K562 (cell line): ENCODE results near the gene NANS. TPM values are rescaled to one million over a fixed set of nuclear protein-coding genes. Genes with fewer than 3 reads are reported as not detected.

Source experiments
- NFE2L1 ChIP-seq: fragments of 450-650 bp; IDR thresholded peaks from 2 replicates; pipeline ENCODE4 v1.6.1; 2016; ENCODE audit warnings: missing genetic modification characterization, low read depth, mild to moderate bottlenecking, missing compliant biosample characterization, moderate library complexity, borderline replicate concordance
- POLR3A ChIP-seq: IDR thresholded peaks from 2 replicates; pipeline ENCODE4 v1.6.1; 2011; ENCODE audit warnings: borderline replicate concordance, mild to moderate bottlenecking, moderate library complexity; ENCODE audit not compliant: insufficient read length, insufficient read depth; ENCODE audit errors: extremely low read depth
- RFX5 ChIP-seq: IDR thresholded peaks from 2 replicates; pipeline ENCODE4 v1.6.1; 2011; ENCODE audit warnings: low read depth, mild to moderate bottlenecking, improper control_type of control experiment, low read length
- RUNX1 ChIP-seq: sonication (generic); IDR thresholded peaks from 2 replicates; pipeline ENCODE4 v1.6.1; 2016; ENCODE audit warnings: antibody characterized with exemption, low read depth
- TCF3 ChIP-seq: sonication (generic); formaldehyde crosslinking; IDR thresholded peaks from 2 replicates; pipeline ENCODE4 v1.4.0; 2020; ENCODE audit warnings: mild to moderate bottlenecking, missing genetic modification reagents
- ZBTB8A ChIP-seq: fragments of 450-650 bp; IDR thresholded peaks from 2 replicates; pipeline ENCODE4 v1.6.1; 2018; ENCODE audit warnings: mild to moderate bottlenecking, moderate library complexity; ENCODE audit not compliant: partially characterized antibody
- ZNF263 ChIP-seq: sonication (generic); formaldehyde crosslinking; IDR thresholded peaks from 2 replicates; pipeline ENCODE4 v1.8.0; 2022; ENCODE audit warnings: mild to moderate bottlenecking, missing genetic modification reagents, borderline replicate concordance
- ZNF3 ChIP-seq: fragments of 250-450 bp; sonication (Bioruptor Pico); IDR thresholded peaks from 2 replicates; pipeline ENCODE4 v1.5.0; 2021; ENCODE audit warnings: mild to moderate bottlenecking, moderate library complexity
- ZNF551 ChIP-seq: fragments of 250-450 bp; sonication (Bioruptor Pico); IDR thresholded peaks from 2 replicates; pipeline ENCODE4 v1.5.0; 2021; ENCODE audit warnings: mild to moderate bottlenecking, moderate library complexity
- polyA plus RNA-seq, 8 experiments: library from polyadenylated mRNA; depleted of rRNA in 4 of 8; stranded (reverse) in 5 of 8; unstranded in 3 of 8; fragments of >200 nt; fragmentation: Nextera tagmentation in 2 of 8; fragmentation: Illumina TruSeq in 1 of 8; extraction: Ambion mirVana in 2 of 8; extraction: Trizol in 1 of 8; gene quantifications; 2 replicates each; pipeline versions ENCODE4 v1.2.1 to v1.2.3, GENCODE V29; 2011 to 2014; ENCODE audit warnings: inconsistent platforms in 1 of 8, missing spikeins in 1 of 8
- total RNA-seq, 7 experiments: library from RNA; depleted of rRNA in 6 of 7; stranded (reverse); fragments of >200 nt in 6 of 7; fragmentation: Illumina TruSeq in 2 of 7; extraction: Trizol in 2 of 7; gene quantifications; 2 replicates each; pipeline versions ENCODE4 v1.2.1 to v1.2.3, GENCODE V29; 2011 to 2021; ENCODE audit warnings: low replicate concordance in 1 of 7
- TF ChIP-seq, protein P1 (sequence below): fragments of 250-450 bp; sonication (Bioruptor Pico); IDR thresholded peaks from 2 replicates; pipeline ENCODE4 v1.5.0; 2022; ENCODE audit warnings: mild to moderate bottlenecking
- TF ChIP-seq, protein P2 (sequence below): fragments of 450-650 bp; formaldehyde crosslinking; IDR thresholded peaks from 2 replicates; pipeline ENCODE4 v1.4.0; 2022; ENCODE audit warnings: mild to moderate bottlenecking, moderate library complexity
- TF ChIP-seq, protein P3 (sequence below), 2 experiments: IDR thresholded peaks; 2 replicates each; pipeline ENCODE4 v1.6.1; 2011; ENCODE audit warnings: borderline replicate concordance in 1 of 2, control low read depth in 1 of 2, low read depth in 1 of 2, low read length in 1 of 2, mild to moderate bottlenecking in 1 of 2, mixed read lengths in 1 of 2, moderate library complexity in 1 of 2; ENCODE audit not compliant: insufficient read depth in 1 of 2, insufficient read length in 1 of 2, poor library complexity in 1 of 2, severe bottlenecking in 1 of 2; ENCODE audit errors: extremely low read depth in 1 of 2
- TF ChIP-seq, protein P4 (sequence below): sonication (generic); formaldehyde crosslinking; IDR thresholded peaks from 2 replicates; pipeline ENCODE4 v1.8.0; 2023; ENCODE audit warnings: mild to moderate bottlenecking, missing genetic modification reagents

NANS gene
- total and polyA plus RNA-seq, 9 of the 15 experiments (the other 6 are each of a cell fraction or from before 2014, with no cell fraction given) = 37.1 to 181 (median 137) TPM

DNA sequence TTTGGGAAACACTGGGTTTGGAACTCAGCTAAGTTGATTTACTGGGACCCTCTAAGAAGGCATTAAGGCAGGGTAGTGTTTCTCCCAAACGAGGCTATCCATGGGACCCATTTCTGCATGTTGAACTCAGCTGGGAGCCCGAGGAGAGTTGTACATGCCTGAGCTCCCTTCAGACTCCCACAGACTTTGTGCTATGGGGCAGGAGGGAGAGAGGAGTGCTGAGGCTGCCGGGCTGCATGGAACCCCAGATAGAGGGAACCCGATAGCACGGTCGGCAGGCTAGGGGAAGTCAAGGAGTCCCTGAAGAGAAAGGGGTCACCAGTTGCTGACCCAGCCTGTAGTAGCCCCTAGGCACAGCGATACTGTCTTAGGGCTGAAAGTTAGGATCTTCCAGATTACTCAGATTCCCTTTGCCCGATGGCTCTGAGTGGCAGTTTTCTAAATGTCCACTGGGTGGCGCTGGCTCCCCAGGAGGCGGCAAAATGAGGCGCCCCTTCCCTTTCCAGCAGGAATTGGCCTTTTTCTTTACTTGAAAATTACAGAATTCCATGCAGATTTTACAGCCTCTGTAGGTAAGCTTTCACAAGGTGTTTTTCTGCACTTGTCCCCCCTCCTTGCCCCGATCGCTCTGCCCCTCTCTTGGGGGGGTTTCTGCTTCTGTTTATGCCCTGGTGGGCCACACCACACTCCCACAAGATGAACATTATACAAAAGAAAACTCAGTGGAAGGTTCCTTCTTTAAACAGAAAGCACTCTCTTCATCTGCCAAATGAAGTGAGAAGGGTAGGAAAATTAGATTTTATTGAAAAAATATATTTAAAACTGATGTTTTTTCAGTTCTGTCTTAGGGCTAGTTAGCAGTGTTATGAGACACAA lies 17.8 kb downstream of the NANS start (continued):
- TF ChIP-seq, protein P1, sequence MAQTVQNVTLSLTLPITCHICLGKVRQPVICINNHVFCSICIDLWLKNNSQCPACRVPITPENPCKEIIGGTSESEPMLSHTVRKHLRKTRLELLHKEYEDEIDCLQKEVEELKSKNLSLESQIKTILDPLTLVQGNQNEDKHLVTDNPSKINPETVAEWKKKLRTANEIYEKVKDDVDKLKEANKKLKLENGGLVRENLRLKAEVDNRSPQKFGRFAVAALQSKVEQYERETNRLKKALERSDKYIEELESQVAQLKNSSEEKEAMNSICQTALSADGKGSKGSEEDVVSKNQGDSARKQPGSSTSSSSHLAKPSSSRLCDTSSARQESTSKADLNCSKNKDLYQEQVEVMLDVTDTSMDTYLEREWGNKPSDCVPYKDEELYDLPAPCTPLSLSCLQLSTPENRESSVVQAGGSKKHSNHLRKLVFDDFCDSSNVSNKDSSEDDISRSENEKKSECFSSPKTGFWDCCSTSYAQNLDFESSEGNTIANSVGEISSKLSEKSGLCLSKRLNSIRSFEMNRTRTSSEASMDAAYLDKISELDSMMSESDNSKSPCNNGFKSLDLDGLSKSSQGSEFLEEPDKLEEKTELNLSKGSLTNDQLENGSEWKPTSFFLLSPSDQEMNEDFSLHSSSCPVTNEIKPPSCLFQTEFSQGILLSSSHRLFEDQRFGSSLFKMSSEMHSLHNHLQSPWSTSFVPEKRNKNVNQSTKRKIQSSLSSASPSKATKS = no peak
- TF ChIP-seq ZNF551 (no peak), RFX5 (no peak), ZBTB8A (no peak), ZNF263 (0 out of 2 replicates have a peak, but pooled peaks have one; percentile 31), NFE2L1 (tag) (no peak), POLR3A (no peak), RUNX1 (no peak), TCF3 (no peak), ZNF3 (no peak)
- TF ChIP-seq, protein P2, sequence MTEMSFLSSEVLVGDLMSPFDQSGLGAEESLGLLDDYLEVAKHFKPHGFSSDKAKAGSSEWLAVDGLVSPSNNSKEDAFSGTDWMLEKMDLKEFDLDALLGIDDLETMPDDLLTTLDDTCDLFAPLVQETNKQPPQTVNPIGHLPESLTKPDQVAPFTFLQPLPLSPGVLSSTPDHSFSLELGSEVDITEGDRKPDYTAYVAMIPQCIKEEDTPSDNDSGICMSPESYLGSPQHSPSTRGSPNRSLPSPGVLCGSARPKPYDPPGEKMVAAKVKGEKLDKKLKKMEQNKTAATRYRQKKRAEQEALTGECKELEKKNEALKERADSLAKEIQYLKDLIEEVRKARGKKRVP = no peak
- TF ChIP-seq, protein P3, sequence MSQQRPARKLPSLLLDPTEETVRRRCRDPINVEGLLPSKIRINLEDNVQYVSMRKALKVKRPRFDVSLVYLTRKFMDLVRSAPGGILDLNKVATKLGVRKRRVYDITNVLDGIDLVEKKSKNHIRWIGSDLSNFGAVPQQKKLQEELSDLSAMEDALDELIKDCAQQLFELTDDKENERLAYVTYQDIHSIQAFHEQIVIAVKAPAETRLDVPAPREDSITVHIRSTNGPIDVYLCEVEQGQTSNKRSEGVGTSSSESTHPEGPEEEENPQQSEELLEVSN (IDR thresholded peaks at IDR 0.05; ENCODE audit: borderline replicate concordance in 1 of 2, extremely low read depth in 1 of 2, insufficient read depth in 1 of 2, insufficient read length in 1 of 2, low read depth in 1 of 2, low read length in 1 of 2, poor library complexity in 1 of 2, severe bottlenecking in 1 of 2) = peak in 1 of 2 experiments; percentile 62
- TF ChIP-seq, protein P4, sequence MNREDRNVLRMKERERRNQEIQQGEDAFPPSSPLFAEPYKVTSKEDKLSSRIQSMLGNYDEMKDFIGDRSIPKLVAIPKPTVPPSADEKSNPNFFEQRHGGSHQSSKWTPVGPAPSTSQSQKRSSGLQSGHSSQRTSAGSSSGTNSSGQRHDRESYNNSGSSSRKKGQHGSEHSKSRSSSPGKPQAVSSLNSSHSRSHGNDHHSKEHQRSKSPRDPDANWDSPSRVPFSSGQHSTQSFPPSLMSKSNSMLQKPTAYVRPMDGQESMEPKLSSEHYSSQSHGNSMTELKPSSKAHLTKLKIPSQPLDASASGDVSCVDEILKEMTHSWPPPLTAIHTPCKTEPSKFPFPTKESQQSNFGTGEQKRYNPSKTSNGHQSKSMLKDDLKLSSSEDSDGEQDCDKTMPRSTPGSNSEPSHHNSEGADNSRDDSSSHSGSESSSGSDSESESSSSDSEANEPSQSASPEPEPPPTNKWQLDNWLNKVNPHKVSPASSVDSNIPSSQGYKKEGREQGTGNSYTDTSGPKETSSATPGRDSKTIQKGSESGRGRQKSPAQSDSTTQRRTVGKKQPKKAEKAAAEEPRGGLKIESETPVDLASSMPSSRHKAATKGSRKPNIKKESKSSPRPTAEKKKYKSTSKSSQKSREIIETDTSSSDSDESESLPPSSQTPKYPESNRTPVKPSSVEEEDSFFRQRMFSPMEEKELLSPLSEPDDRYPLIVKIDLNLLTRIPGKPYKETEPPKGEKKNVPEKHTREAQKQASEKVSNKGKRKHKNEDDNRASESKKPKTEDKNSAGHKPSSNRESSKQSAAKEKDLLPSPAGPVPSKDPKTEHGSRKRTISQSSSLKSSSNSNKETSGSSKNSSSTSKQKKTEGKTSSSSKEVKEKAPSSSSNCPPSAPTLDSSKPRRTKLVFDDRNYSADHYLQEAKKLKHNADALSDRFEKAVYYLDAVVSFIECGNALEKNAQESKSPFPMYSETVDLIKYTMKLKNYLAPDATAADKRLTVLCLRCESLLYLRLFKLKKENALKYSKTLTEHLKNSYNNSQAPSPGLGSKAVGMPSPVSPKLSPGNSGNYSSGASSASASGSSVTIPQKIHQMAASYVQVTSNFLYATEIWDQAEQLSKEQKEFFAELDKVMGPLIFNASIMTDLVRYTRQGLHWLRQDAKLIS = no peak
